HepG2 (cell line): ENCODE data around the gene CACNA1D. TPM values are rescaled to one million over a fixed set of nuclear protein-coding genes. Genes with fewer than 3 reads are reported as not detected.

ENCODE experiments used
- AGO2 ChIP-seq: fragments of 200-400 bp; formaldehyde crosslinking; optimal IDR thresholded peaks from 2 replicates; pipeline ENCODE3; 2017; ENCODE audit warnings: mild to moderate bottlenecking, low read depth, low read length, moderate library complexity
- ASH2L ChIP-seq: fragments of 300-600, 200-600 bp; sonication (generic); IDR thresholded peaks from 2 replicates; pipeline ENCODE4 v1.7.0; 2017; ENCODE audit warnings: low read depth, mild to moderate bottlenecking, moderate library complexity, mixed read lengths, low read length; ENCODE audit not compliant: insufficient read length
- EP300 ChIP-seq, 3 experiments: sonication (generic) in 1 of 3; formaldehyde crosslinking in 1 of 3; IDR thresholded peaks; 2 replicates each; pipeline versions ENCODE4 v1.5.1 to v1.6.1; 2011 to 2020; ENCODE audit warnings: low read depth in 2 of 3, low read length in 2 of 3, borderline replicate concordance in 1 of 3, improper control_type of control experiment in 1 of 3, mild to moderate bottlenecking in 1 of 3, missing genetic modification reagents in 1 of 3, moderate library complexity in 1 of 3
- FOXC1 ChIP-seq: sonication (generic); formaldehyde crosslinking; IDR thresholded peaks from 2 replicates; pipeline ENCODE4 v1.8.0; 2022; ENCODE audit warnings: mild to moderate bottlenecking, missing genetic modification reagents, borderline replicate concordance
- GTF3A ChIP-seq: sonication (generic); formaldehyde crosslinking; conservative IDR thresholded peaks from 2 replicates; pipeline ENCODE4 v1.4.0; 2020; ENCODE audit warnings: mild to moderate bottlenecking, missing genetic modification reagents
- HBP1 ChIP-seq: IDR thresholded peaks from 2 replicates; pipeline ENCODE4 v1.6.1; 2016; ENCODE audit warnings: low read depth, control low read depth
- HNF4A ChIP-seq: sonication (generic); formaldehyde crosslinking; IDR thresholded peaks from 2 replicates; pipeline ENCODE4 v1.4.0; 2020; ENCODE audit warnings: missing genetic modification reagents
- MED8 ChIP-seq: sonication (generic); formaldehyde crosslinking; IDR thresholded peaks from 2 replicates; pipeline ENCODE4 v1.8.1; 2023; ENCODE audit warnings: mild to moderate bottlenecking, missing genetic modification reagents; ENCODE audit not compliant: insufficient replicate concordance
- MIER2 ChIP-seq: IDR thresholded peaks from 2 replicates; pipeline ENCODE4 v1.6.1; 2016; ENCODE audit warnings: missing biosample characterization, missing genetic modification reagents
- MLX ChIP-seq: IDR thresholded peaks from 2 replicates; pipeline ENCODE4 v1.6.1; 2016
- MTA3 ChIP-seq: sonication (generic); formaldehyde crosslinking; IDR thresholded peaks from 2 replicates; pipeline ENCODE4 v1.4.0; 2020; ENCODE audit warnings: missing genetic modification reagents
- NPAS2 ChIP-seq: sonication (generic); formaldehyde crosslinking; IDR thresholded peaks from 2 replicates; pipeline ENCODE4 v1.8.0; 2022; ENCODE audit warnings: mild to moderate bottlenecking, missing genetic modification reagents, borderline replicate concordance
- POGZ ChIP-seq: sonication (generic); formaldehyde crosslinking; IDR thresholded peaks from 2 replicates; pipeline ENCODE4 v1.4.0; 2020; ENCODE audit warnings: mild to moderate bottlenecking, missing genetic modification reagents
- POLR2AphosphoS2 ChIP-seq: IDR thresholded peaks from 2 replicates; pipeline ENCODE4 v1.6.1; 2011; ENCODE audit warnings: low read depth, low read length, improper control_type of control experiment
- RAD21 ChIP-seq: fragments of 450-650 bp; formaldehyde crosslinking; IDR thresholded peaks from 2 replicates; pipeline ENCODE4 v1.5.0; 2020; ENCODE audit warnings: mild to moderate bottlenecking
- RBM22 ChIP-seq: fragments of 200-400 bp; formaldehyde crosslinking; optimal IDR thresholded peaks from 2 replicates; pipeline ENCODE3; 2017; ENCODE audit warnings: mild to moderate bottlenecking, low read length, moderate library complexity
- RFX1 ChIP-seq: fragments of 450-650 bp; IDR thresholded peaks from 2 replicates; pipeline ENCODE4 v1.6.1; 2017
- RNF2 ChIP-seq: fragments of 450-650 bp; conservative IDR thresholded peaks from 2 replicates; pipeline ENCODE4 v1.6.1; 2016; ENCODE audit warnings: low read depth
- STAT5B ChIP-seq: sonication (generic); formaldehyde crosslinking; IDR thresholded peaks from 2 replicates; pipeline ENCODE4 v1.4.0; 2020; ENCODE audit warnings: missing genetic modification reagents
- ZKSCAN5 ChIP-seq: sonication (generic); formaldehyde crosslinking; IDR thresholded peaks from 2 replicates; pipeline ENCODE4 v1.5.1; 2020; ENCODE audit warnings: mild to moderate bottlenecking, missing genetic modification reagents
- ZNF234 ChIP-seq: sonication (generic); formaldehyde crosslinking; conservative IDR thresholded peaks from 2 replicates; pipeline ENCODE4 v1.5.1; 2020; ENCODE audit warnings: mild to moderate bottlenecking, missing genetic modification reagents
- ZNF274 ChIP-seq: sonication (generic); formaldehyde crosslinking; IDR thresholded peaks from 2 replicates; pipeline ENCODE4 v1.5.1; 2020; ENCODE audit warnings: mild to moderate bottlenecking, missing genetic modification reagents
- ZNF30 ChIP-seq: sonication (generic); formaldehyde crosslinking; IDR thresholded peaks from 2 replicates; pipeline ENCODE4 v1.5.0; 2020; ENCODE audit warnings: mild to moderate bottlenecking, missing genetic modification reagents
- ZNF33B ChIP-seq: sonication (generic); formaldehyde crosslinking; IDR thresholded peaks from 2 replicates; pipeline ENCODE4 v1.5.1; 2020; ENCODE audit warnings: mild to moderate bottlenecking, missing genetic modification reagents
- ZNF558 ChIP-seq: sonication (generic); formaldehyde crosslinking; IDR thresholded peaks from 2 replicates; pipeline ENCODE4 v1.9.0; 2022; ENCODE audit warnings: mild to moderate bottlenecking, missing genetic modification reagents, borderline replicate concordance
- ZNF576 ChIP-seq: sonication (generic); formaldehyde crosslinking; IDR thresholded peaks from 2 replicates; pipeline ENCODE4 v1.4.0; 2020; ENCODE audit warnings: mild to moderate bottlenecking, missing genetic modification reagents
- ZNF598 ChIP-seq: sonication (generic); formaldehyde crosslinking; IDR thresholded peaks from 2 replicates; pipeline ENCODE4 v1.5.1; 2020; ENCODE audit warnings: mild to moderate bottlenecking, missing genetic modification reagents, borderline replicate concordance
- ZNF772 ChIP-seq: sonication (generic); formaldehyde crosslinking; IDR thresholded peaks from 2 replicates; pipeline ENCODE4 v1.5.0; 2020; ENCODE audit warnings: mild to moderate bottlenecking, missing genetic modification reagents
- ZNF850 ChIP-seq: sonication (generic); formaldehyde crosslinking; conservative IDR thresholded peaks from 2 replicates; pipeline ENCODE4 v1.9.0; 2021; ENCODE audit warnings: mild to moderate bottlenecking, missing genetic modification reagents
- ZSCAN29 ChIP-seq: sonication (generic); formaldehyde crosslinking; conservative IDR thresholded peaks from 2 replicates; pipeline ENCODE4 v1.4.0; 2020; ENCODE audit warnings: mild to moderate bottlenecking, missing genetic modification reagents
- ZSCAN5A ChIP-seq: sonication (generic); formaldehyde crosslinking; IDR thresholded peaks from 2 replicates; pipeline ENCODE4 v1.8.0; 2022; ENCODE audit warnings: mild to moderate bottlenecking, missing genetic modification reagents, borderline replicate concordance
- polyA plus RNA-seq, 8 experiments: library from polyadenylated mRNA; depleted of rRNA in 3 of 8; stranded (reverse) in 7 of 8; unstranded in 1 of 8; fragments of >200 nt; fragmentation: Illumina TruSeq in 4 of 8; extraction: Trizol in 4 of 8; gene quantifications; 2 replicates each; pipeline versions ENCODE4 v1.2.1 to v1.2.3, GENCODE V29; 2011 to 2016; ENCODE audit warnings: low read depth in 4 of 8, missing spikeins in 1 of 8, mixed read lengths in 1 of 8; ENCODE audit not compliant: insufficient read depth in 1 of 8
- total RNA-seq, 5 experiments: library from RNA; depleted of rRNA; stranded (reverse); fragments of >200 nt; fragmentation: Illumina TruSeq; extraction: Trizol; gene quantifications; 2 replicates each; pipeline ENCODE4 v1.2.3, GENCODE V29; 2016; ENCODE audit warnings: low read depth in 1 of 5

The CACNA1D gene
- total and polyA plus RNA-seq, 2 of the 13 experiments (the other 11 are each of a cell fraction or from before 2014, with no cell fraction given) = 0.26 to 0.38 TPM

- TF ChIP-seq ZNF850 (no peak), NPAS2 (CRISPR knock-in tag) (no peak), ZNF772 (no peak), RBM22 (no peak), FOXC1 (CRISPR knock-in tag) (no peak), ZNF558 (no peak), RAD21 (CRISPR knock-in tag) (no peak), RNF2 (no peak), ZNF576 (CRISPR knock-in tag) (no peak), AGO2 (no peak), ZNF274 (CRISPR knock-in tag) (0 out of 2 replicates have a peak, but pooled peaks have one; percentile 50), HNF4A (CRISPR knock-in tag) (0 out of 2 replicates have a peak, but pooled peaks have one; percentile 27), HBP1 (CRISPR knock-in tag) (no peak), MIER2 (no peak), MLX (CRISPR knock-in tag) (no peak), POGZ (CRISPR knock-in tag) (peak; percentile 84), RFX1 (no peak), ZNF33B (CRISPR knock-in tag) (no peak), POLR2AphosphoS2 (no peak), ZNF234 (CRISPR knock-in tag) (no peak), ZSCAN29 (no peak), EP300 (IDR thresholded peaks at IDR 0.05; ENCODE audit: low read depth in 2 of 2, low read length in 2 of 2) (no peak), EP300 (CRISPR knock-in tag; IDR thresholded peaks at IDR 0.05; ENCODE audit: borderline replicate concordance) (no peak), MTA3 (CRISPR knock-in tag) (no peak), GTF3A (no peak), ASH2L (no peak), ZKSCAN5 (CRISPR knock-in tag) (no peak), ZSCAN5A (CRISPR knock-in tag) (no peak), ZNF598 (CRISPR knock-in tag) (peak; percentile 35; the same call in 1 of the 2 replicates), STAT5B (CRISPR knock-in tag) (no peak), ZNF30 (no peak), MED8 (CRISPR knock-in tag) (peak; percentile 51)
Observed at GRCh38 chr3:53473422-53473821, 21.0 kb upstream of the CACNA1D start (continued).
